Stimulated activated memory B cell treated with anti-CD40 and anti-IgM and Interleukin-4, amounts not matched to agents 10 μg/mL and 1 μg/mL and 100 μg/mL, for 72 hours (primary cell): Measurements from ENCODE around the gene TPK1.
"Not testable (repeated sequence)": the region's sequence is repeated elsewhere in the genome, so short reads cannot be mapped to it uniquely, and the experiment has no call there.

ENCODE experiments used
- ATAC-seq: fragments of 150-1000 bp; cut with Tn5 transposase; 2 replicates; pipeline ENCODE4 v1.10.0; 2021
- H3K27ac Mint-ChIP-seq: one replicate; pipeline ENCODE4 v1.8.0; 2022; ENCODE audit warnings: mild to moderate bottlenecking, mixed read lengths
- H3K27me3 Mint-ChIP-seq: one replicate; pipeline ENCODE4 v1.8.0; 2022; ENCODE audit warnings: mixed read lengths
- H3K36me3 Mint-ChIP-seq: one replicate; pipeline ENCODE4 v1.8.0; 2022; ENCODE audit warnings: mixed read lengths
- H3K4me1 Mint-ChIP-seq: one replicate; pipeline ENCODE4 v1.8.0; 2022; ENCODE audit warnings: mixed read lengths
- H3K4me3 Mint-ChIP-seq: one replicate; pipeline ENCODE4 v1.8.0; 2022; ENCODE audit warnings: mild to moderate bottlenecking, moderate library complexity, mixed read lengths
- H3K9me3 Mint-ChIP-seq: one replicate; pipeline ENCODE4 v1.8.0; 2022; ENCODE audit warnings: mixed read lengths

TPK1 gene

GRCh38 chr7:144468990-144469732 lies 366.7 kb downstream of the TPK1 start:
- no peaks in the 10 kb centered on the region for H3K27me3 Mint-ChIP-seq
- H3K27ac Mint-ChIP-seq, result no peak overlapping the region
- peaks cover 46% of the 10 kb centered on the region for H3K36me3 Mint-ChIP-seq
- ATAC-seq, result no peak
- H3K4me1 Mint-ChIP-seq, result peaks cover 7% of the 10 kb centered on the region
- no peaks in the 10 kb centered on the region for H3K9me3 Mint-ChIP-seq
- H3K4me3 Mint-ChIP-seq, result no peak overlapping the region

GRCh38 chr7:144459635-144460034 lies 376.2 kb downstream of the TPK1 start:
- no peak overlapping the region for H3K27ac Mint-ChIP-seq
- peaks cover 60% of the 10 kb centered on the region for H3K36me3 Mint-ChIP-seq
- H3K27me3 Mint-ChIP-seq, result no peaks in the 10 kb centered on the region
- no peak for ATAC-seq
- H3K9me3 Mint-ChIP-seq, result peaks cover 6% of the 10 kb centered on the region
- no peak overlapping the region for H3K4me3 Mint-ChIP-seq
- H3K4me1 Mint-ChIP-seq, result no peaks in the 10 kb centered on the region

GRCh38 chr7:144455040-144455404 lies 380.8 kb downstream of the TPK1 start:
- no peaks in the 10 kb centered on the region for H3K4me1 Mint-ChIP-seq
- H3K9me3 Mint-ChIP-seq, result peaks cover 3% of the 10 kb centered on the region
- H3K36me3 Mint-ChIP-seq, result peaks cover 31% of the 10 kb centered on the region
- no peaks in the 10 kb centered on the region for H3K27me3 Mint-ChIP-seq
- no peak overlapping the region for H3K27ac Mint-ChIP-seq
- ATAC-seq, result no peak
- no peak overlapping the region for H3K4me3 Mint-ChIP-seq

- peaks cover 26% of the 10 kb centered on the region for H3K36me3 Mint-ChIP-seq
- H3K27ac Mint-ChIP-seq, result no peak overlapping the region
- H3K4me1 Mint-ChIP-seq, result no peaks in the 10 kb centered on the region
- no peak for ATAC-seq
- H3K4me3 Mint-ChIP-seq, result no peak overlapping the region
- no peaks in the 10 kb centered on the region for H3K27me3 Mint-ChIP-seq
- no peaks in the 10 kb centered on the region for H3K9me3 Mint-ChIP-seq
Measured at GRCh38 chr7:144454256-144455039, 381.4 kb downstream of the TPK1 start.

GRCh38 chr7:144452064-144452463 lies 383.8 kb downstream of the TPK1 start:
- Mint-ChIP-seq H3K4me1 (no peaks in the 10 kb centered on the region), H3K4me3 (no peak overlapping the region), H3K27me3 (no peaks in the 10 kb centered on the region), H3K27ac (no peak overlapping the region), H3K9me3 (no peaks in the 10 kb centered on the region), H3K36me3 (peaks cover 17% of the 10 kb centered on the region)
- ATAC-seq, result no peak

GRCh38 chr7:144445590-144445989 lies 390.3 kb downstream of the TPK1 start:
- H3K36me3 Mint-ChIP-seq, result no peaks in the 10 kb centered on the region
- H3K9me3 Mint-ChIP-seq, result no peaks in the 10 kb centered on the region
- H3K4me1 Mint-ChIP-seq, result no peaks in the 10 kb centered on the region
- H3K27me3 Mint-ChIP-seq, result no peaks in the 10 kb centered on the region
- no peak overlapping the region for H3K27ac Mint-ChIP-seq
- no peak for ATAC-seq
- H3K4me3 Mint-ChIP-seq, result no peak overlapping the region

GRCh38 chr7:144439717-144440205 lies 396.1 kb downstream of the TPK1 start:
- Mint-ChIP-seq H3K9me3 (no peaks in the 10 kb centered on the region), H3K36me3 (no peaks in the 10 kb centered on the region), H3K27ac (no peak overlapping the region), H3K4me1 (no peaks in the 10 kb centered on the region), H3K27me3 (peaks cover under 1% of the 10 kb centered on the region), H3K4me3 (no peak overlapping the region)
- ATAC-seq, result no peak

- Mint-ChIP-seq H3K27me3 (peaks cover 10% of the 10 kb centered on the region), H3K4me3 (no peak overlapping the region), H3K27ac (no peak overlapping the region), H3K9me3 (no peaks in the 10 kb centered on the region), H3K4me1 (no peaks in the 10 kb centered on the region), H3K36me3 (no peaks in the 10 kb centered on the region)
- ATAC-seq, result no peak
Measured at GRCh38 chr7:144438759-144439158, 397.1 kb downstream of the TPK1 start.

- Mint-ChIP-seq H3K4me3 (no peak overlapping the region), H3K36me3 (no peaks in the 10 kb centered on the region), H3K27me3 (peaks cover 18% of the 10 kb centered on the region), H3K27ac (no peak overlapping the region), H3K4me1 (no peaks in the 10 kb centered on the region), H3K9me3 (no peaks in the 10 kb centered on the region)
- no peak for ATAC-seq
Measured at GRCh38 chr7:144437370-144438191, 398.3 kb downstream of the TPK1 start.

GRCh38 chr7:144436500-144436899 lies 399.4 kb downstream of the TPK1 start:
- H3K4me3 Mint-ChIP-seq, result no peak overlapping the region

GRCh38 chr7:144428431-144428830 lies 407.4 kb downstream of the TPK1 start:
- H3K4me1 Mint-ChIP-seq, result no peaks in the 10 kb centered on the region
- ATAC-seq, result no peak
- H3K4me3 Mint-ChIP-seq, result no peak overlapping the region
- peaks cover 5% of the 10 kb centered on the region for H3K36me3 Mint-ChIP-seq
- peaks cover 5% of the 10 kb centered on the region for H3K27me3 Mint-ChIP-seq
- no peak overlapping the region for H3K27ac Mint-ChIP-seq
- H3K9me3 Mint-ChIP-seq, result peaks cover 14% of the 10 kb centered on the region

More at GRCh38 chr7:144436500-144436899, 399.4 kb downstream of the TPK1 start:
- ATAC-seq, result no peak
- no peaks in the 10 kb centered on the region for H3K9me3 Mint-ChIP-seq
- no peak overlapping the region for H3K27ac Mint-ChIP-seq
- H3K4me1 Mint-ChIP-seq, result no peaks in the 10 kb centered on the region
- peaks cover 18% of the 10 kb centered on the region for H3K27me3 Mint-ChIP-seq
- no peaks in the 10 kb centered on the region for H3K36me3 Mint-ChIP-seq

GRCh38 chr7:144427539-144427938 lies 408.3 kb downstream of the TPK1 start:
- not testable (repeated sequence) for H3K36me3 Mint-ChIP-seq, ATAC-seq, H3K27me3 Mint-ChIP-seq, H3K27ac Mint-ChIP-seq, H3K4me1 Mint-ChIP-seq, H3K4me3 Mint-ChIP-seq
- peaks cover 14% of the 10 kb centered on the region for H3K9me3 Mint-ChIP-seq

GRCh38 chr7:144418931-144419330 lies 416.9 kb downstream of the TPK1 start:
- ATAC-seq, H3K27me3 Mint-ChIP-seq, H3K4me1 Mint-ChIP-seq, H3K36me3 Mint-ChIP-seq, H3K9me3 Mint-ChIP-seq, H3K27ac Mint-ChIP-seq, H3K4me3 Mint-ChIP-seq: not testable (repeated sequence)

GRCh38 chr7:144416341-144416740 lies 419.5 kb downstream of the TPK1 start:
- Mint-ChIP-seq H3K27ac (no peak overlapping the region), H3K4me3 (no peak overlapping the region), H3K36me3 (no peaks in the 10 kb centered on the region), H3K27me3 (no peaks in the 10 kb centered on the region), H3K4me1 (no peaks in the 10 kb centered on the region), H3K9me3 (no peaks in the 10 kb centered on the region)
- no peak for ATAC-seq

- no peaks in the 10 kb centered on the region for H3K4me1 Mint-ChIP-seq
- ATAC-seq, result no peak
- no peak overlapping the region for H3K27ac Mint-ChIP-seq
- H3K36me3 Mint-ChIP-seq, result no peaks in the 10 kb centered on the region
- no peak overlapping the region for H3K4me3 Mint-ChIP-seq
- no peaks in the 10 kb centered on the region for H3K27me3 Mint-ChIP-seq
- H3K9me3 Mint-ChIP-seq, result no peaks in the 10 kb centered on the region
Measured at GRCh38 chr7:144415858-144416257, 420.0 kb downstream of the TPK1 start.
